Nephron progenitor cell (in vitro differentiated cells): ENCODE data around the gene SNED1.

Source experiments
- DNase-seq: peaks from one replicate; pipeline ENCODE4 v3.0.0; 2021
- H3K27ac Mint-ChIP-seq: 2 replicates; pipeline ENCODE4 v1.8.0; 2021; ENCODE audit warnings: mild to moderate bottlenecking, moderate library complexity, mixed read lengths
- H3K27me3 Mint-ChIP-seq: 2 replicates; pipeline ENCODE4 v1.8.0; 2021; ENCODE audit warnings: mild to moderate bottlenecking, low read depth, mixed read lengths; ENCODE audit not compliant: poor library complexity
- H3K36me3 Mint-ChIP-seq: 2 replicates; pipeline ENCODE4 v1.8.0; 2021; ENCODE audit warnings: low read depth, mixed read lengths
- H3K4me1 Mint-ChIP-seq: 2 replicates; pipeline ENCODE4 v1.8.0; 2021; ENCODE audit warnings: mixed read lengths
- H3K4me3 Mint-ChIP-seq: 2 replicates; pipeline ENCODE4 v1.8.0; 2021; ENCODE audit warnings: mild to moderate bottlenecking, moderate library complexity, mixed read lengths
- H3K9me3 Mint-ChIP-seq: 2 replicates; pipeline ENCODE4 v1.8.0; 2021; ENCODE audit warnings: mild to moderate bottlenecking, moderate library complexity, mixed read lengths
- CTCF ChIP-seq: fragments of 200-600 bp; sonication (generic); IDR thresholded peaks from 2 replicates; pipeline ENCODE4 v1.5.0; 2021; ENCODE audit warnings: antibody characterized with exemption

The SNED1 gene

GRCh38 chr2:240960309-240960970 is 38.0 kb upstream of the SNED1 start:
- peaks cover 4% of the 10 kb centered on the region for H3K27me3 Mint-ChIP-seq
- no peak for TF ChIP-seq CTCF
- no peaks in the 10 kb centered on the region for H3K36me3 Mint-ChIP-seq
- DNase-seq: peak; percentile 49
- H3K27ac Mint-ChIP-seq: no peak overlapping the region
- H3K9me3 Mint-ChIP-seq: no peaks in the 10 kb centered on the region
- H3K4me1 Mint-ChIP-seq: peaks cover 15% of the 10 kb centered on the region
- peak overlapping the region; percentile 67 for H3K4me3 Mint-ChIP-seq

GRCh38 chr2:240960971-240961876 is 37.2 kb upstream of the SNED1 start:
- no peak for TF ChIP-seq CTCF
- H3K27ac Mint-ChIP-seq: no peak overlapping the region
- no peak overlapping the region for H3K4me3 Mint-ChIP-seq
- no peaks in the 10 kb centered on the region for H3K36me3 Mint-ChIP-seq
- H3K27me3 Mint-ChIP-seq: peaks cover 1% of the 10 kb centered on the region
- no peaks in the 10 kb centered on the region for H3K9me3 Mint-ChIP-seq
- peaks cover 11% of the 10 kb centered on the region for H3K4me1 Mint-ChIP-seq
- peak; percentile 27 for DNase-seq

- DNase-seq: peak; percentile 4
- H3K4me1 Mint-ChIP-seq: peaks cover 6% of the 10 kb centered on the region
- H3K27ac Mint-ChIP-seq: no peak overlapping the region
Observed at GRCh38 chr2:240961910-240962299, 36.5 kb upstream of the SNED1 start.

GRCh38 chr2:240962300-240963064 is 35.9 kb upstream of the SNED1 start:
- H3K36me3 Mint-ChIP-seq: no peaks in the 10 kb centered on the region
- no peaks in the 10 kb centered on the region for H3K27me3 Mint-ChIP-seq
- H3K9me3 Mint-ChIP-seq: no peaks in the 10 kb centered on the region
- H3K4me3 Mint-ChIP-seq: no peak overlapping the region
- peaks cover 6% of the 10 kb centered on the region for H3K4me1 Mint-ChIP-seq
- no peak for TF ChIP-seq CTCF
- DNase-seq: peak; percentile 38
- peak overlapping the region; percentile 93 for H3K27ac Mint-ChIP-seq

More at GRCh38 chr2:240961910-240962299, 36.5 kb upstream of the SNED1 start:
- H3K27me3 Mint-ChIP-seq: no peaks in the 10 kb centered on the region
- H3K4me3 Mint-ChIP-seq: no peak overlapping the region
- TF ChIP-seq CTCF: no peak
- H3K36me3 Mint-ChIP-seq: no peaks in the 10 kb centered on the region
- no peaks in the 10 kb centered on the region for H3K9me3 Mint-ChIP-seq

GRCh38 chr2:240963065-240963867 is 35.2 kb upstream of the SNED1 start:
- H3K4me3 Mint-ChIP-seq: no peak overlapping the region
- no peaks in the 10 kb centered on the region for H3K27me3 Mint-ChIP-seq
- H3K4me1 Mint-ChIP-seq: peaks cover 6% of the 10 kb centered on the region
- TF ChIP-seq CTCF: no peak
- H3K27ac Mint-ChIP-seq: no peak overlapping the region
- H3K9me3 Mint-ChIP-seq: no peaks in the 10 kb centered on the region
- no peaks in the 10 kb centered on the region for H3K36me3 Mint-ChIP-seq
- DNase-seq: no peak
